ENCODE measurements around the gene NGEF.

The NGEF gene

GRCh38 chr2:232888099-232888836 is 124.8 kb downstream of the NGEF start:
- no peak overlapping the region for H3K9ac ChIP-seq (ENCODE audit: low read depth, low read length)
- no peaks in the 10 kb centered on the region for H3K36me3 ChIP-seq (ENCODE audit: insufficient read depth, low read length)
- no peaks in the 10 kb centered on the region for H3K9me3 ChIP-seq (ENCODE audit: control insufficient read depth, insufficient read depth, low read length)
- H3K4me1 ChIP-seq (ENCODE audit: insufficient read depth, low read length), result peaks cover 3% of the 10 kb centered on the region; the same call in 1 of the 2 replicates

DNA sequence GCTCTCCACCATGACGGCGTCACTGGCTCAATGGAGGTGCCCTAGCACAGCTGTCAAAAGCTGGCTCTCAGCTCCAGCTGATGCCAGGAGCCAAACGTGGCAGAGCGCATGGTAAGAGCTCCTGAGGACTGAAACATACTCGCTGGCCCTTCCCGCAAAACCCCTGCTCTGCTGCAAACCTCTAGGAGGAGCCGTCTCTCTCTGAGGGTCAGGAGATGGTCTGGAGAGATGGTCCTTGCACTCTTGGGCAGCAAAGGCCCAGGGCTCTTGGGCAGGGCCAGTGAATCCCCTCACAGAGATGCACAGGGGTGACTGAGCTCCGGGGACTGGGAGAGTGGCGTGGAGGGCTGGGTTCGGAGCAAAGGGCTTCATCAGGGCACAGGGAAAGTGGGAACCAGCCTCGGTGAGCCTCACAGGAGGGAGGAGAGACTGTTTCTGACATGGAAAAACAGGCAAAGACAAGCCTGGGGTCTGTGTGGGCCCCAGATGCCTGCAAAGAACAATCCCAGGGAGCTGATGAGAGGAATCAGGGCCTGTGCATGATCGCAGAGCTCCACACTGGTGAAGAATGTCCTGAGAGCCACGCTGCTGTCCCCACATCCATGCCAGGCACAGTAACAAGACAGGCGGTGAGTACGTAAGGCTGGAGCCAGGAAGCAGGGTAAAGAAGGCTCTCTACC is 125.7 kb downstream of the NGEF start:
- H3K36me3 ChIP-seq (ENCODE audit: insufficient read depth, low read length), result no peaks in the 10 kb centered on the region
- peaks cover 3% of the 10 kb centered on the region; the same call in 1 of the 2 replicates for H3K4me1 ChIP-seq (ENCODE audit: insufficient read depth, low read length)
- no peak overlapping the region for H3K9ac ChIP-seq (ENCODE audit: low read depth, low read length)
- H3K9me3 ChIP-seq (ENCODE audit: control insufficient read depth, insufficient read depth, low read length), result no peaks in the 10 kb centered on the region

GRCh38 chr2:232886632-232887031 is 126.4 kb downstream of the NGEF start:
- Histone ChIP-seq H3K9ac (ENCODE audit: low read depth, low read length) (no peak overlapping the region), H3K9me3 (ENCODE audit: control insufficient read depth, insufficient read depth, low read length) (no peaks in the 10 kb centered on the region), H3K4me1 (ENCODE audit: insufficient read depth, low read length) (peaks cover 3% of the 10 kb centered on the region; the same call in 1 of the 2 replicates), H3K36me3 (ENCODE audit: insufficient read depth, low read length) (no peaks in the 10 kb centered on the region)

DNA sequence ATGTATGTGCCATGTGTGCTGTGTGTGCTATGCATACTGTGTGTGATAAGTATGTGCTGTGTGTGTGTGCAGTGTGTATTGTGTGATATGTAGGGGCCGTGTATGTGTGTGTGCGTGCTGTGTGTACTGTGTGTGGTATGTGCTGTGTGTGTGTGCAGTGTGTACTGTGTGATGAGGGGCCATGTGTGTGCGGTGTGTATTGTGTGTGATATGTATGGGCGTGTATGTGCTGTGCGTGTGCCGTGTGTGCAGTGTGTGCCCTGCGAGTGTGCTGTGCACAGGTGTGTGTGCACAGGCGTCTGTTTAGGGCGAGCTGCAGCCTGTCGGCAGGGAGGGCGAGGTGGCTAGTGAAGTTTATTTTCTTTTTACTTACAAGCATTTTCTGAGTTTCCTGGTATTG is 126.9 kb downstream of the NGEF start:
- Histone ChIP-seq H3K4me1 (ENCODE audit: insufficient read depth, low read length) (peaks cover 3% of the 10 kb centered on the region; the same call in 1 of the 2 replicates), H3K9me3 (ENCODE audit: control insufficient read depth, insufficient read depth, low read length) (no peaks in the 10 kb centered on the region), H3K36me3 (ENCODE audit: insufficient read depth, low read length) (no peaks in the 10 kb centered on the region), H3K9ac (ENCODE audit: low read depth, low read length) (no peak overlapping the region)

DNA sequence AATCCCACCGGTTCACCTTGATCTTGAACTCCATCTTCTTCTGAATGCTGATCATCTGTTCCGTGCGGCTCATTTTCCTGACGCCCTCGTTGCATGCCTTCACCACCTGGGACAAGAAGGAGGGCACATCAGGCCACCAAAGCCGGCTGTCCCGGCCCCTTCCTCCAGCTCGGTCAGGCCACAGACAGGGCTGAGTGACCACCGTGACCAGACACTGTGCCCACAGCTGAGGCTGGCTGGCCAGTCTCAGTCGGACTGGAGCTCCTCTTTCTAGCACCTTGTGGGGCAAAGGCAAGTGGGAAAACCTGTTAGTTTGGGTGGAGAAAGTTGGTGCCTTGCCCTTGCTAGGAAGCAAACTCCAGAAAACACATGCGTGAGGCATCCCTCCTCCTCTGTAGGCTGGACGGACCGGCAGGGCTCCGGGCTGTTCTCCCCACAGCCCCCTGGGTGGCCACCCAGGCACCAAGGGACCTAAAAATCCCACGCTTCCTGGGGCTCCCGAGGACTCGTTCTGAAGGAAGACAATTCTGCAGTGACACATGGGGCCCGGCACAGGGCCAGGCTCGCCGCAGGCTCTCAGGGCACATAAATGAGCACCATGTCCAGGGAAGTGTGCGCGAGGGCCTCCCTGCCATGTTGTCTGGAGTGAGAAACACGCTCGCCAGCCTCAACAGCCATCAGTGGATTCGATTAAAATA is 127.6 kb downstream of the NGEF start:
- Histone ChIP-seq H3K36me3 (ENCODE audit: insufficient read depth, low read length) (no peaks in the 10 kb centered on the region), H3K4me1 (ENCODE audit: insufficient read depth, low read length) (0 out of 2 replicates have a peak, but pooled peaks cover 3% of the 10 kb centered on the region), H3K9ac (ENCODE audit: low read depth, low read length) (no peak overlapping the region), H3K9me3 (ENCODE audit: control insufficient read depth, insufficient read depth, low read length) (no peaks in the 10 kb centered on the region)

DNA sequence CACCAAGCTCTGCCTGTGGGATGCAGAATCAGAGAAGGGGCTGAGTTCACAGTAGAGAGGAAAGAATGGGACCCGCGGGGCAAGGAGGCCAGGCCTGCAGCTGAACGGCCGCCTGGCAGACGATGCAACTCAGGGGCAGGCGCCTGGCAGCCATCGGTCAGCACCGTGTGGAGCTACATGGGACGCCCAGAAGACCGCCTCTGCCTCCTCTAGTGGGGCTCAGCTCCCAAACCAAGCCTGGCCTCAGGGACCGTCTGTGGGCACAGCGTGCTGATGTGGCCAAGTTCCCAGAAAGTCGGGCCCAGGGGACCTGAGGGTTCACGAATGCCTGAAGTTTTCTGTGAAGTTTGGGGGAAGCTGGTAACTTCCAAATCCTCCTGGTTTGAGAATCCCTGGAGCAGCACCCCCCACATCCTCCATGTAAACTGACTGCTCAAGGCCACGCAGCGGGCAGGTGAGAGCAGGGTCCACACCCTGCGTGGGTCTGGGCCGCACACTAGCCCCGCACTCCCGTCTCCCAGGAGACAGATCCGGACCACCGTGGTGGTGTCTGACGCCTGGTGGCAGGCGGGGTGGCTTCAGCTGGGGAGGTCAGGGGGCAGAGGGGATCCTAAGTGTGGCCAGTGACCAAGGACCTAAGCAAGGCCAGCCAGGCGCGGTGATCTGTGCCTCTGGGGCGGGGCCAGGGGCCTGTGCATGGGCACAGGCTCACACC is 128.3 kb downstream of the NGEF start:
- no peaks in the 10 kb centered on the region for H3K9me3 ChIP-seq (ENCODE audit: control insufficient read depth, insufficient read depth, low read length)
- no peaks in the 10 kb centered on the region for H3K36me3 ChIP-seq (ENCODE audit: insufficient read depth, low read length)
- no peak overlapping the region for H3K9ac ChIP-seq (ENCODE audit: low read depth, low read length)
- H3K4me1 ChIP-seq (ENCODE audit: insufficient read depth, low read length), result no peaks in the 10 kb centered on the region

DNA sequence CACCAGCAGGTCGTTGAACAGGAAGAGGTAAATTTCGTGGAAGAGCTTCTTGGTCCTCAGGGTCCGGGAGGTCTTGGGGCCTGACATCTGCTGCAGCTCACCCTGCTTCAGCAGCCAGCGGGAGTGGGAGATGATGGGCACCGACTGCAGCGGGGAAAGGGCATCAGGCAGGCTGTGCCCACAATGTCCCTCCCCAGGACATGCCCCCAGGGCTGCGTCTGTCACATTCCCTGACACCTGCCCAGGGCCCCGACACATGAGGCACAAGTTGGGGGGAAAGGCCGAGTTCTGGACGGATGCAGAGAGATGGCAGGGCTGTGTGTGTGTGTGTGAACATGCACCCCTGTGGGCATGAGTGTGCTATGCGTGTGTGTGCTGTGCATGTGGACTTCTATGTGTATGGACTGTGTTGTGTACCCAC is 129.0 kb downstream of the NGEF start:
- Histone ChIP-seq H3K9ac (ENCODE audit: low read depth, low read length) (no peak overlapping the region), H3K9me3 (ENCODE audit: control insufficient read depth, insufficient read depth, low read length) (no peaks in the 10 kb centered on the region), H3K36me3 (ENCODE audit: insufficient read depth, low read length) (no peaks in the 10 kb centered on the region), H3K4me1 (ENCODE audit: insufficient read depth, low read length) (no peaks in the 10 kb centered on the region)

- Histone ChIP-seq H3K4me1 (ENCODE audit: insufficient read depth, low read length) (no peaks in the 10 kb centered on the region), H3K9ac (ENCODE audit: low read depth, low read length) (no peak overlapping the region), H3K9me3 (ENCODE audit: control insufficient read depth, insufficient read depth, low read length) (no peaks in the 10 kb centered on the region), H3K36me3 (ENCODE audit: insufficient read depth, low read length) (no peaks in the 10 kb centered on the region)
These were observed 129.8 kb downstream of the NGEF start for GRCh38 chr2:232883116-232883721.

- no peaks in the 10 kb centered on the region for H3K9me3 ChIP-seq (ENCODE audit: control insufficient read depth, insufficient read depth, low read length)
- no peak overlapping the region for H3K9ac ChIP-seq (ENCODE audit: low read depth, low read length)
- H3K36me3 ChIP-seq (ENCODE audit: insufficient read depth, low read length), result no peaks in the 10 kb centered on the region
- H3K4me1 ChIP-seq (ENCODE audit: insufficient read depth, low read length), result no peaks in the 10 kb centered on the region
These were observed 130.4 kb downstream of the NGEF start for GRCh38 chr2:232882505-232883115.

- no peaks in the 10 kb centered on the region for H3K36me3 ChIP-seq (ENCODE audit: insufficient read depth, low read length)
- no peak overlapping the region for H3K9ac ChIP-seq (ENCODE audit: low read depth, low read length)
- H3K9me3 ChIP-seq (ENCODE audit: control insufficient read depth, insufficient read depth, low read length), result no peaks in the 10 kb centered on the region
- no peaks in the 10 kb centered on the region for H3K4me1 ChIP-seq (ENCODE audit: insufficient read depth, low read length)
These were observed 131.0 kb downstream of the NGEF start for GRCh38 chr2:232882085-232882484.

DNA sequence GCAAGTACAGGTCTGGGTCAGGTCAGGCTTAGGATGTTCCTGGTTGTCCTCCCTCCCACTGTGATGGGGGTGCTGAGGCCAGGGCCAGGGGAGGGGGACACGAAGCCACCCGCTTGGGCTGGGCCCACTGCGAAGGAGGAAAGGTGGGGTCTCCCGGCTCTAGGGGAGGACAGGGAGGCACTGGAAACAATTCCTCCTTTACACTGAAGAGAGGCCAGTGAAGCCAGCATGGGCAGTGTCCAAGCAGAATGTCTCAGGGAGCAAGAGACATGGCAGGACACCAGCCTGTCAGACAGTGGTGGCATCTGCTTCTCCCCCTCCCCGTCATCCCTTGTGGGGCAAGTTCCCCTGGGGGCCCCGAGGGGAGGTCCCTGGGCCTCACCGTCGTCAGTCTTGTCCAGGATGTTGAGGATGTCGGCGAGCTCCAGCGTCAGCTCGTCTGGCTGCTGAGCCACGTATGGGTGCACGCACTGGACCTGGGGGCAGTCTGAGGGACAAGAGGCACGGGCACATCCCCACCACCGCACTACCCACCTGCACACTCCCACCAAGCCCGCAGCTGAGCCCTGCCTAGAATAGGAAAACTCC is 132.2 kb downstream of the NGEF start:
- H3K4me1 ChIP-seq (ENCODE audit: insufficient read depth, low read length), result no peaks in the 10 kb centered on the region
- H3K9ac ChIP-seq (ENCODE audit: low read depth, low read length), result no peak overlapping the region
- H3K9me3 ChIP-seq (ENCODE audit: control insufficient read depth, insufficient read depth, low read length), result no peaks in the 10 kb centered on the region
- H3K36me3 ChIP-seq (ENCODE audit: insufficient read depth, low read length), result no peaks in the 10 kb centered on the region

DNA sequence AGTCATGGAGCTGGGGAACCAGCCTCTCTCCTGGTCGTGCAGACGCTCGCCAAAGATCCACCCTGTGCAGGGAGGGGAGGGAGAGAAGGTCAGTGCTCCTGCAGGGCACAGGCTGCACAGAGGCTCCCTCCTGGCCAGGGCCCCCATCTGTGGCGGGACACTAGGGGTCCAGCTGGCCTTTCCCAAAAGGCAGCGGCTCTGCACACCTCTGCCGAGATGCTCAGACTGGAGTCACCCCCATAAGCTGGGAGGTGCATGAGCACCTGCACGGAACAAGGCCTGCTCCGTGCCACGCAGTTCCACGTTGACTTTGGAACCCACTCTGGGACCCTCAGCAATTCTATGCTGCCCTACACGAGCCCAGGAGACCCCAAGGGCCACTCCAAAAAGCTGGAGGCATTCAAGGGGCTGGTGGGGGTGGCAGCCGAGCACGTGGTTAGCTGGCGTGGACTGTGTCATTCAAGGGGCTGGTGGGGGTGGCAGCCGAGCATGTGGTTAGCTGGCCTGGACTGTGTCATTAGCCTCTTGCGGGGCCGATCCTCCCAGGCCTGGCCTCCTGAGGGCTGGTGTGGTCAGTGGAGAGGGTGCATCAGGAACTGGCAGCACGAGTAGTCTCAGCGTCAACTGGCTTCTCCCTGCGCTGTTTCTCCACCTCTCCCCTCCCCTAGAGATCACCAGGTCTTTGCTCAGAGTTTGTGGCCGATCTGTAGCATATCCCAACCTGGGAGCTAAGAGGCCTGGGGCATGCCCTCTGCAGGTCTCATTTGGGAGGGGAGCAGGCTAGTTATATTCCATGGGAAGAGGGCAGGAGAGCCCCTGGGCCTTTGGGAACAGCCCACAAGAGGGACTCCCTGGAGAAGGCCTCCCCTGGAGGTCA is 133.2 kb downstream of the NGEF start:
- no peak overlapping the region for H3K9ac ChIP-seq (ENCODE audit: low read depth, low read length)
- H3K9me3 ChIP-seq (ENCODE audit: control insufficient read depth, insufficient read depth, low read length), result no peaks in the 10 kb centered on the region

More for the DNA sequence above, 133.2 kb downstream of the NGEF start:
- H3K36me3 ChIP-seq (ENCODE audit: insufficient read depth, low read length), result no peaks in the 10 kb centered on the region
- H3K4me1 ChIP-seq (ENCODE audit: insufficient read depth, low read length), result no peaks in the 10 kb centered on the region
